Raji (cell line): Measurements from ENCODE around the gene SLMAP.

Experiments
- POLR2A ChIP-seq: IDR thresholded peaks from 2 replicates; pipeline ENCODE4 v1.6.1; 2011; ENCODE audit warnings: low read depth, low read length, control low read depth; ENCODE audit not compliant: insufficient read depth

Gene SLMAP

GRCh38 chr3:57961828-57962447 lies 205.8 kb downstream of the SLMAP start:
- no peak for TF ChIP-seq POLR2A

GRCh38 chr3:57962448-57962834 lies 206.3 kb downstream of the SLMAP start:
- TF ChIP-seq POLR2A, result no peak

GRCh38 chr3:57963811-57964346 lies 207.8 kb downstream of the SLMAP start:
- no peak for TF ChIP-seq POLR2A

GRCh38 chr3:57966829-57967228 lies 210.7 kb downstream of the SLMAP start:
- TF ChIP-seq POLR2A, result no peak

GRCh38 chr3:57967590-57967989 lies 211.5 kb downstream of the SLMAP start:
- TF ChIP-seq POLR2A, result no peak

- no peak for TF ChIP-seq POLR2A
Measured at GRCh38 chr3:57968501-57968900, 212.4 kb downstream of the SLMAP start.

GRCh38 chr3:57971975-57972374 lies 215.9 kb downstream of the SLMAP start:
- no peak for TF ChIP-seq POLR2A

- no peak for TF ChIP-seq POLR2A
Measured at GRCh38 chr3:57972531-57973111, 216.5 kb downstream of the SLMAP start.

GRCh38 chr3:57973715-57974477 lies 217.8 kb downstream of the SLMAP start:
- TF ChIP-seq POLR2A, result no peak

- TF ChIP-seq POLR2A, result no peak
Measured at GRCh38 chr3:57974796-57975388, 218.8 kb downstream of the SLMAP start.

- TF ChIP-seq POLR2A, result no peak
Measured at GRCh38 chr3:57977818-57978235, 221.7 kb downstream of the SLMAP start.

- TF ChIP-seq POLR2A, result no peak
Measured at GRCh38 chr3:57978316-57978715, 222.2 kb downstream of the SLMAP start.
